ENCODE measurements around the gene HTD2. TPM values are rescaled to one million over a fixed set of nuclear protein-coding genes. Genes with fewer than 3 reads are reported as not detected.
"Not testable (repeated sequence)": the region's sequence is repeated elsewhere in the genome, so short reads cannot be mapped to it uniquely, and the experiment has no call there.

HTD2 gene
- total and polyA plus RNA-seq, 2 of the 4 experiments (the other 2 are of a cell fraction) = 6.4 to 13.3 TPM

DNA sequence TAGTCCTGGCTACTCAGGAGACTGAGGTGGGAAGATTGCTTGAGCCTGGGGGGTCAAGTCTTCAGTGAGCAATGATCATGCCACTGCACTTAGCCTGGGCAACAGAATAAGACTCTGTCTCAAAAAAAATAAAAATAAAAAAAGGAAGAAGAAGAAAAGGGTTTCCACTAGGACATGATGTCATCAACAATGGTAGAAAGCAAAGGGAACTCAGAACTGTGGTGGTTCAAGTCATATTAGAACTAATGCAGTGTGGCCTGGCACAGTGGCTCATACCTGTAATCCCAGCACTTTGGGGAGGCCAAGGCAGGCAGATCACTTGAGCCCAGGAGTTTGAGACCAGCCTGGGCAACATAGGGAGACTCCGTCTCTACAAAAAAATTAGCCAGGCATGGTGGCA, 38.8 kb upstream of the HTD2 start:
- H3K79me1 ChIP-seq (ENCODE audit: low read depth in 1 of 2, low read length in 2 of 2); H3K14ac ChIP-seq (replicated peaks; ENCODE audit: low read depth, low read length); CTCF ChIA-PET; H2AFZ ChIP-seq (replicated peaks; ENCODE audit: low read length, poor library complexity); H2BK20ac ChIP-seq (ENCODE audit: low read depth, low read length); H3K9me1 ChIP-seq (ENCODE audit: insufficient read depth, low read length); H2BK15ac ChIP-seq (ENCODE audit: low read depth, low read length); H3K4me2 ChIP-seq (ENCODE audit: low read depth, low read length); H3K56ac ChIP-seq (ENCODE audit: extremely low read depth, insufficient read depth, low read length); H4K20me1 ChIP-seq (ENCODE audit: insufficient read depth, low read length); H3K9me3 ChIP-seq (ENCODE audit: control insufficient read depth, insufficient read depth, low read length); H2BK5ac ChIP-seq (ENCODE audit: low read depth, low read length, poor library complexity, severe bottlenecking); H2AK5ac ChIP-seq (ENCODE audit: low read depth, low read length); H3K4ac ChIP-seq (ENCODE audit: low read depth, low read length); H3K27me3 ChIP-seq (ENCODE audit: control insufficient read depth, insufficient read depth, low read length); H2AK9ac ChIP-seq (replicated peaks; ENCODE audit: low read depth, low read length, poor library complexity); dilution Hi-C loops (cut with HindIII; ENCODE audit: low sequenced_read_pairs, unreplicated experiment); H3K18ac ChIP-seq (ENCODE audit: low read depth, low read length); H3K9ac ChIP-seq (ENCODE audit: low read depth, low read length); POLR2A ChIA-PET (ENCODE audit: unreplicated experiment); ATAC-seq (ENCODE audit: low read depth); H4K5ac ChIP-seq (ENCODE audit: low read depth, low read length); intact Hi-C loops (cut with micrococcal nuclease); H3K4me3 ChIP-seq (ENCODE audit: insufficient read depth, low read depth, low read length); H4K91ac ChIP-seq (ENCODE audit: insufficient read depth, low read depth, low read length); H3K23ac ChIP-seq (ENCODE audit: low read depth, low read length); DNase-seq; H3K27ac ChIP-seq (ENCODE audit: insufficient read depth, low read length); H3K4me1 ChIP-seq (ENCODE audit: control insufficient read depth, insufficient read depth, low read length); in situ Hi-C loops (cut with MboI; ENCODE audit: low sequenced_read_pairs); H4K8ac ChIP-seq (ENCODE audit: low read depth in 2 of 2, low read length in 2 of 2); H3K36me3 ChIP-seq (ENCODE audit: control insufficient read depth, insufficient read depth, low read length); H2BK120ac ChIP-seq (ENCODE audit: low read depth, low read length); BruUV-seq (replicated peaks): not testable (repeated sequence)
- WGBS, 2 experiments (ENCODE audit: extremely low coverage in 2 of 2, insufficient read length in 1 of 2) = no CpG with 5 or more reads among the region's 1 CpG

Data from IMR-90 (cell line).